SW 1271 (cell line): ENCODE data around the gene APBB2.
A peak's percentile ranks its signal among the peaks of the same experiment; 100 is the strongest.
"Not testable (repeated sequence)": the region's sequence is repeated elsewhere in the genome, so short reads cannot be mapped to it uniquely, and the experiment has no call there.

ENCODE experiments used
- DNase-seq, 2 experiments: peaks; one replicate each; lab custom pipeline; 2025; lab: John Stamatoyannopoulos, UW

APBB2 gene

GRCh38 chr4:41061482-41062185 lies 152.7 kb downstream of the APBB2 start:
- no peak for DNase-seq

DNA sequence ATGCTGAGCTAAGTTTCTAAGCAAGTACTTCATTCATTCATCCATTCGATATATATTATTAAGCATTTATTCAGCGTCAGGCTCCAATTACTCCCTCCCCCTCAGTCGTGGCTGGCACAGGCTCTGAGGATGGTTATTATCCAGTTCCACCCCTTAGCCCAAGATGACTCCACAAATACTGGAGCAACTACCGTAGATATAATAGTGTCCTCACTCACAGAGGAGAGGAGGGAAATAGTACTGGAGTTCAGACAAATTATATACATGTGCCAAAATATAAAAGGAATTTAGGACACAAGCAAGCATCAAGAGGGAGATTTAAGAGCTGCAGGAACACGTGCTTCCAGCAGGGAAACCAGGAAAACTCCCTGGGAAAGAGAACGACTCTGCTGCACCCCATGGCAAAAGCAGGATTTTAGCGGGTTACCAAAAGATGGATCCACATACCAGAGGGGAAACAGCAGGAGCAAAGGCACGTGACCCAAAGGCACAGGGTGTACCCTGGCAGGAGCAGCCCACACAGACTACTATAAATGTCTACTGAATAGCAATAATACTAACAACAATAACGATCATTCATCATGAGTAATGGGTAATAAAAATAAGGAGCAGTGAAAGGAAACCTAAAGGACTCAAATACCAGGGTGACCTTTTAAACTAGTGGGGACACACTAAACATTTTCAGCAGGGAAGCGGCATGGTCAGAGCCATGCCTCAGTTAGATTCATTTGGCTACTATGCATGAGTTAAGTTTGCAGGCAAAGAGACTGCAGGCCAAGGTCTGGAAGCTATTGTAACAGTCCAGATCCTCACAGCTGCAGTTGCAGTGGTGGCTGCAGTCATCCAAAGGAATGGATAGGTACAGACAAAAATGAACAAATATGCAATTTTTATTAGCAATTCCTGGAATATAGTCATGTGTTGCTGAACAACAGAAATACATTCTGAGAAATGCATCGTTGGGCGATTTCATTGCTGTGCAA lies 153.7 kb downstream of the APBB2 start:
- DNase-seq, result no peak

DNA sequence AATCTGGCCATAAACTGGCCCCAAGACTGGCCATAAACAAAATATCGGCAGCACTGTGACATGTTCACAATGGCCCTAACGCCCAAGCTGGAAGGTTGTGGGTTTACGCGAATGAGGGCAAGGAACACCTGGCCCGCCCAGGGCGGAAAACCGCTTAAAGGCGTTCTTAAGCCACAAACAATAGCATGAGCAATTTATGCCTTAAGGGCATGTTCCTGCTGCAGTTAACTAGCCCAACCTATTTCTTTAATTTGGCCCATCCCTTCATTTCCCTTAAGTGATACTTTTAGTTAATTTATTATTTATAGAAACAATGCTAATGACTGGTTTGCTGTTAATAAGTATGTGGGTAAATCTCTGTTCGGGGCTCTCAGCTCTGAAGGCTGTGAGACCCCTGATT lies 154.9 kb downstream of the APBB2 start:
- DNase-seq, result not testable (repeated sequence)

DNA sequence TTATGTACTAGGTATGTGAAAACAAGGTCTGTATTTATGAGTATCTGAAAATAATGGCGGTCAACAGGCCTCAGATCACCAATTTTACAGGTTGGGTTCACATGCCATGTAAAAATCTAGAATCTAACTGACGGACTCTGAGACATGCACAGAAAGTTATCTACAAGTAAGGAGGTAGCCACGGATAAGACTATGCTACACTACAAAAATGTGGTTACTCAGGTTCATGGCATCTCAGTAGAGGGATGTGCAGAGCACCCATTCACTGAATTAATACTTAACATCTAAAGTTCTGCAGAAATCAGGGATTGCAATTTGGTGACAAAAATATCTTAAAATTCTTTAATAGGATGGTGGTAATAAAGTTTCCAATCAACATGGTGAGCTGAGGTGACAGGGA lies 155.9 kb downstream of the APBB2 start:
- DNase-seq, result no peak

GRCh38 chr4:41057467-41057866 lies 156.9 kb downstream of the APBB2 start:
- peak in 1 of 2 experiments; percentile 12 for DNase-seq

GRCh38 chr4:41052287-41052686 lies 162.1 kb downstream of the APBB2 start:
- DNase-seq, result no peak

GRCh38 chr4:41050880-41051775 lies 163.2 kb downstream of the APBB2 start:
- DNase-seq, result no peak

GRCh38 chr4:41050116-41050515 lies 164.2 kb downstream of the APBB2 start:
- DNase-seq, result peak in 1 of 2 experiments; percentile 15

DNA sequence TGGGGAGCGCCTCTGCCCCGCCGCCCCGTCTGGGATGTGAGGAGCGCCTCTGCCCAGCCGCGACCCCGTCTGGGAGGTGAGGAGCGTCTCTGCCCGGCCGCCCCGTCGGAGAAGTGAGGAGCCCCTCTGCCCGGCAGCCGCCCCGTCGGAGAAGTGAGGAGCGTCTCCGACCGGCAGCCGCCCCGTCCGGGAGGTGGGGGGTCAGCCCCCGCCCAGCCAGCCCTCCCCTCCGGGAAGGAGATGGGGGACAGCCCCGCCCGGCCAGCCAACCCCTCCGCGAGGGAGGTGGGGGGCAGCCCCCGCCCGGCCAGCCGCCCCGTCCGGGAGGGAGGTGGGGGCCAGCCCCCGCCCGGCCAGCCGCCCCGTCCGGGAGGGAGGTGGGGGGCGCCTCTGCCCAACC lies 165.2 kb downstream of the APBB2 start:
- DNase-seq, result not testable (repeated sequence)

- DNase-seq, result no peak
These were observed 169.6 kb downstream of the APBB2 start for GRCh38 chr4:41044791-41045190.

- no peak for DNase-seq
These were observed 170.2 kb downstream of the APBB2 start for GRCh38 chr4:41044165-41044564.

DNA sequence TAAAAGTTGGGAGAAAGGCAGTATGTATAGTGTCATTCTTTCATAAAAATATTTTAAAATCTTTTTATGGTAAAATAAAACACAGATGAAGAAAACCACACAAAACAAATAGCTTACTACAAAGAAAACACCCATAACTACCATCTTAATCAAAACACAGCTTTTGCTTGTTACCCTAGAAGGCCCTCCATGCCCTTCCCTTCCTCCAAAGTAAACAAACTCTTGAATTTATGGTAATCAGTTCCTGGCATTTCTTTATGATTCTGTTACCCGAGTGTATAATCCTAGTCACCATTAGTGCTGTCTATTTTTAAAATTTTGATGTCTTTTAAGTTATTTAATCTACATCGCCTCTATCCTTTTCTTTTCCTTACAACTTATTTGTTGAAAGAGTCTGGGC lies 170.9 kb downstream of the APBB2 start:
- no peak for DNase-seq

DNA sequence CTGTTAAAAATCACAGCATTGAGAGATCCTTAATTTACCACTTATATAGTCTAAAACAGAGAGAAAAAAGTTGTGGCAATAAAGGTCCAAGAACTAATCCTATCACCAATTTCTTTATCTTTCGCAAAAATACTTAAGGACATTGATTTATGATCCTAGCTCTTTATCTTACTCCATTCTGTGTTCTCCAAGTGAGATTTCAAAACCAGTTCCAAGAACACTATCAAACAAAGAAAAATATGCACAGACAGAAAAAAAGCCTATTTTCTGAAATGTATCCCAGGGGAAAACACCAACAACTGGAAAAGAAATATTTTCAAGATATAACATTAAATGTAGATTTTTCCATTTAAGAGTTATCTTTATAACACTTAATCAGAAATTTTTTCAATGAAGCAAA lies 172.8 kb downstream of the APBB2 start:
- DNase-seq, result no peak

- DNase-seq, result no peak
These were observed 175.0 kb downstream of the APBB2 start for GRCh38 chr4:41039317-41039716.

DNA sequence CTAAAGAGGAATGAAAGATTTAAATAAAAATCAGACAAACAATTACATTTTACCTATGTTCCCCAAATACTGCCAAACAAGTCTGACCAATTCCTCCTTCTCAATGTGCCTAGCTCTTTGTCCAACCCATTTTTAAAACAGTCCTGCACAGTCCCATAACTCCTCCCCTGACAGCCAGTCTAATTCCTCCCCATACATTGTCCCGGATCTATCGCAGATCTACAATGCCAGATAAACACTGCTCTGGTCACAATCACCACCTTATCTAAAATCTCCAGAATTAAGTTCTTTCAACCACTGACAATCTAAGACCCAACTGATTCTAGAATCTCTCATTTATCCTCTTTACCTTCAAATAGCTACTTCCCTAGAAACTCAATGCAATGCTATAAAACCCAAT lies 176.0 kb downstream of the APBB2 start:
- no peak for DNase-seq

GRCh38 chr4:41029098-41029497 lies 185.2 kb downstream of the APBB2 start:
- no peak for DNase-seq

DNA sequence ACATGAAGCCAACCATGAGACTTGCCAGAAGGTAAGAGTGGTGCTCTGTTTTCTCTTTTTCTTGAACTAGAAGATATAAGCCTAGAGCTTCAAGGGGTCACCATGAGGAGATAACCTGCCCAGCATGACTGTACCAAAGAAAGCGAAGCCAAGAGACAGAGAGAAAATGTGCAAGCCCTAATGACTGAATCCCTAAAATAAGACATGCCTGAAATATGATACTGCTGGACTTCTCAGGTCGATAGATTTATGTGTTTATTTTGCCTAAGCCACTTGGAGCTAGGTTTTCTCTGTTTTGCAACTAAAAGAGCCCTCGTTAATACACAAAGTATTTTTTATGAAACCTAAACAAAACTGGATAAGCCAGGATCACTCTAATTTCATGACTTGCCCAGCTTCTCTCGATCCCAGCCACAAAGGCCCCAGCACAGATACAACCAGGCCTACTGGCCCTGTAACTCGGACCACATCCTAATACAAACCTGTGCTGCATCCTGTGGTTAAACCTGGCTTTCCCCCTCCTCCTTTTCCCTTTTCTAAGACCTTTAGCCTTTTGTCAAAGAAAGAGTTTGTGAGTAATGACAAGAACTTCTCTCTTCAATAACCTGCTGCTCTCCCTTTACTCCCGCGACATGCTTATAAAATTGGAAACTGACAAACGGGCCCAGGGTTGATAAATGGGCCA lies 185.8 kb downstream of the APBB2 start:
- DNase-seq, result no peak

DNA sequence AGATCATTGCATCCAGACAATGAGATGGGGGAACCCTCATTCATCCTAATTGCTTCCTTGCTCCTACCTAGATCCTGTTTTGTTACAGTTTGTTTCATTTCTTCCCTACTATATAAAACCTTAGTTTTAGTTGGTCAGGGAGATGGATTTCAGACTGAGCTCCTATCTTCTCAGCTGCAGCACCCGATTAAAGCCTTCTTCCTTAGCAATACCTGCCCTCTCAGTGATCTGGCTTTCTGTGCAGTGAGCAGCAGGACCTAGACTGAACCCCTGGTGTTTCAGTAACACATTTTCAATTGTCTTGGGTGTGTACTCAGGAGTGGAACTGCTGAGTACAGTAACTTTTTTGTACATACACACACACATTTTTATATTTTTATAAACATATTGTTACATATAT lies 187.4 kb downstream of the APBB2 start:
- DNase-seq, result no peak

GRCh38 chr4:41025824-41026223 lies 188.5 kb downstream of the APBB2 start:
- no peak for DNase-seq

DNA sequence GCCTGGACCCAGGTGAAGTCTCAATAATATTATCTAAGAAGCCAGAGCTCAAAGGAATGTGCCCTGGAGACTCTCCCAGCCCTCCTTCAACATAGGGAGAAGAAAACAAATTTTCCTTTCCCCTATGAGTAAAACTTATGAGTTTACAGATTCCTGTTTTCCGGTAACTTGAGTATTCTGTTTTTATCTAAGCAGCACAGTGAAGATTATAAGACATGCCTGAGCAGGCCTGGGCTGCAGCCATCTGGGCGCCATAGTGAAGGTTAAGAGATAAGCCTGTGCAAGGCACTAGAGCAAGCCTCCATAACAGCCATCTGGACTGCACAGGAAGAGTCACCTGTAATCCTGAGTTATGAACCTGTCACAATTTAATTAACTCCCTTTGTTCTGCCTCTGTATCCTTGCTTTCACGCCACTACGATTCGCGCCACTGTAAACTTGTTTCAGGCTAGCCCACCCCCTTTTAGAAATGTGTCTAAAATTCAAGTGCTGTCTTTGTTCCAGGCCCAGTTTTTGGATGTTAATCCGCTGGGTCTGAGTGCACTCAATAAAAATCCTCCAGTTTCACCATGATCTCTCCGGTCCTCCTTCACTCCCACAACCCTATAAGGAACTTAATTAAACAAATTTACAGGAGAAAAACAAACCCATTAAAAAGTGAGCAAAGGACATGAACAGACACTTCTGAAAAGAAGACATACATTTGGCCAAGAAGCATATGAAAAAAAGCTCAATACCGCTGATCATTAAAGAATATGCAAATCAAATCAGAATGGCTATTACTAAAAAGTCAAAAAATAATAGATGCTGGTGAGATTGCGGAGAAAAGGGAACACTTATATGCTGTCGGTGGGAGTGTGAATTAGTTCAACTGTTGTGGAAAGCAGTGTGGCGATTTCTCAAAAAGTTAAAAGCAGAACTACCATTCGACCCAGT lies 189.5 kb downstream of the APBB2 start:
- DNase-seq, result no peak
